A673 (cell line): Measurements from ENCODE around the gene TOMM34. TPM values are rescaled to one million over a fixed set of nuclear protein-coding genes. Genes with fewer than 3 reads are reported as not detected.
A peak's percentile ranks its signal among the peaks of the same experiment; 100 is the strongest.

Source experiments
- BruUV-seq: library from RNA; stranded (reverse); fragments of 400-500 nt; replicated peaks from 2 replicates; lab custom pipeline; 2021; lab: Mats Ljungman, UMichigan
- CTCF ChIA-PET: fragments of 300-600 bp; sonication (Branson Sonifier 250); formaldehyde crosslinking; loops from one replicate; lab custom pipeline; 2022; ENCODE audit warnings: antibody characterized with exemption; lab: Charles Lee
- POLR2A ChIA-PET: fragments of 300-600 bp; sonication (Branson Sonifier 250); formaldehyde crosslinking; loops from one replicate; lab custom pipeline; 2022; ENCODE audit warnings: antibody characterized with exemption; ENCODE audit not compliant: low non-redundant PET; lab: Charles Lee
- DNase-seq: peaks from one replicate; pipeline ENCODE4 v3.0.0-alpha.2; 2015; ENCODE audit warnings: low spot score
- H3K27ac ChIP-seq: fragments of 200-600 bp; sonication (generic); 2 replicates; pipeline ENCODE4 v1.5.1; 2016; ENCODE audit warnings: mixed run types, low read depth, mild to moderate bottlenecking, mixed read lengths, antibody characterized with exemption, low read length; ENCODE audit not compliant: poor library complexity, severe bottlenecking
- H3K27me3 ChIP-seq: fragments of 200-600 bp; sonication (generic); replicated peaks from 2 replicates; pipeline ENCODE4 v1.6.1; 2017; ENCODE audit warnings: mixed run types, low read depth, mild to moderate bottlenecking, mixed read lengths, antibody characterized with exemption, low read length; ENCODE audit not compliant: insufficient read depth, poor library complexity
- H3K36me3 ChIP-seq: fragments of 200-600 bp; sonication (generic); 2 replicates; pipeline ENCODE4 v1.6.1; 2016; ENCODE audit warnings: mixed run types, mild to moderate bottlenecking, mixed read lengths, antibody characterized with exemption, low read length; ENCODE audit not compliant: insufficient read depth, poor library complexity, severe bottlenecking
- H3K4me1 ChIP-seq: fragments of 200-600 bp; sonication (generic); 2 replicates; pipeline ENCODE4 v1.6.1; 2017; ENCODE audit warnings: mixed run types, mild to moderate bottlenecking, mixed read lengths, antibody characterized with exemption, low read length; ENCODE audit not compliant: insufficient read depth, poor library complexity, severe bottlenecking
- H3K4me3 ChIP-seq: fragments of 200-600 bp; sonication (generic); 2 replicates; pipeline ENCODE4 v1.5.1; 2016; ENCODE audit warnings: low read depth, mixed run types, mild to moderate bottlenecking, mixed read lengths, low read length; ENCODE audit not compliant: poor library complexity, severe bottlenecking
- H3K9me3 ChIP-seq: fragments of 200-600 bp; sonication (generic); 2 replicates; pipeline ENCODE4 v1.6.1; 2016; ENCODE audit warnings: mixed run types, low read depth, mild to moderate bottlenecking, mixed read lengths, antibody characterized with exemption, low read length; ENCODE audit not compliant: poor library complexity, severe bottlenecking
- EZH2 ChIP-seq: fragments of 200-600 bp; sonication (generic); IDR thresholded peaks from 2 replicates; pipeline ENCODE4 v1.6.1; 2017; ENCODE audit warnings: borderline replicate concordance, low read depth, mild to moderate bottlenecking, mixed read lengths, antibody characterized with exemption, low read length; ENCODE audit not compliant: poor library complexity, severe bottlenecking
- intact Hi-C: fragments of 100-400 bp; cut with micrococcal nuclease; formaldehyde crosslinking; loops from one replicate; pipeline ENCODE4 v1.10.0; 2022; ENCODE audit not compliant: unreplicated experiment
- total RNA-seq: library from RNA; stranded (reverse); gene quantifications from 2 replicates; pipeline ENCODE4 v1.2.3, GENCODE V29; 2021
- TF ChIP-seq, protein P1 (sequence below): fragments of 300-800, 200-600 bp; sonication (generic); conservative IDR thresholded peaks from 2 replicates; pipeline ENCODE4 v1.5.1; 2017; ENCODE audit warnings: low read depth, mild to moderate bottlenecking, antibody characterized with exemption, low read length, moderate library complexity, mixed read lengths

Gene TOMM34
- total RNA-seq, 1 experiment from 2014 or later, result 53.5 TPM

DNA sequence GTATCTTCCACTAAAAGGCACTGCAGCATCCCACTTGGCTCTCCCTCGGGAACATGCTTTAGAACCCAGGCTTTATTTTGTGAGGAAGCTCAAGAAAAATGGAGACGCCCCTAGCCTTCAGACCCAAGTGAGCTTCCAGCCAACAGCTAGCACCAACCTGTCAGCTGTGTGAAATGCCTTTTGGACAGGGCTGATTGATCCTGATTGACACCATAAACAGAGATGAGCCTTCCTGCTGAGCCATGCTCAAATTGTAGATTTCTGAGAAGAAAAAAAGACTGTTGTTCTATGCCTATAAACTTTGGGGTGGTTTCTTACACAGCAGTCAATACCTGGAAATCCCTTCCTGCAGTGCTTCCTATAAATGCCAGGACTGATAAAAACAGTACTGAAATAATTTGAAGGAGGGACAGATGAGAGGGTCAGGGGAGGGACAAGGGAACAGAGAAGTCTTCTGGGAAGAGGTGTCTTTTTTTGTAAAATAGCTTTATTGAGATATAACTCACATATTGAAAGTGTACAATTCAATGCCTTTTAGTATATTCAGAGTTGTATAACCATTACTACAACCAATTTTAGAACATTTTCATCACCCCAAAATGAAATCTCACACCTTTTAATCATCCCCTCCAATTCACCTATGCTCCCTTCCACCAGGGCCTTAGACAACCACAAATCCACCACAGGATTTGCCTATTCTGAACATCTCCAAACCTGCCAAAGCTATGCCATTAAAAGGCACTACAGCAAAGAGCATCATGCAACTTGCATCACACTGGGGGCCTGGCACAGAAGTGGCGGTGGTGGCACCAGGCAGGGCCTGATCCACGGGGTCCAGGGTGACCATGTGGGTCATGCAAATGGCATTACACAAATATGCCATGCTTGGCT lies 3.4 kb upstream of the TOMM34 start:
- Histone ChIP-seq H3K9me3 (no peaks in the 10 kb centered on the region), H3K27me3 (no peaks in the 10 kb centered on the region), H3K4me3 (no peak overlapping the region), H3K36me3 (no peaks in the 10 kb centered on the region), H3K27ac (no peak overlapping the region), H3K4me1 (peaks cover 29% of the 10 kb centered on the region)
- intact Hi-C loops, result no loop called here
- DNase-seq, result no peak
- TF ChIP-seq EZH2, result no peak
- ChIA-PET POLR2A (no interaction called here), CTCF (interaction anchor here (0.5 kb wide), 1 partner anchor 49 kb away, joined by 4 read pairs; no protein-coding TSS in a partner anchor)
- no TSS peak for BruUV-seq

GRCh38 chr20:44962483-44962882 lies 2.3 kb upstream of the TOMM34 start:
- no peak for DNase-seq
- Histone ChIP-seq H3K27ac (no peak overlapping the region), H3K27me3 (no peaks in the 10 kb centered on the region), H3K4me3 (no peak overlapping the region), H3K4me1 (peaks cover 31% of the 10 kb centered on the region), H3K9me3 (no peaks in the 10 kb centered on the region), H3K36me3 (no peaks in the 10 kb centered on the region)
- intact Hi-C loops, result no loop called here
- CTCF ChIA-PET, result no interaction called here
- BruUV-seq, result no TSS peak
- POLR2A ChIA-PET, result no interaction called here
- TF ChIP-seq, protein P1, sequence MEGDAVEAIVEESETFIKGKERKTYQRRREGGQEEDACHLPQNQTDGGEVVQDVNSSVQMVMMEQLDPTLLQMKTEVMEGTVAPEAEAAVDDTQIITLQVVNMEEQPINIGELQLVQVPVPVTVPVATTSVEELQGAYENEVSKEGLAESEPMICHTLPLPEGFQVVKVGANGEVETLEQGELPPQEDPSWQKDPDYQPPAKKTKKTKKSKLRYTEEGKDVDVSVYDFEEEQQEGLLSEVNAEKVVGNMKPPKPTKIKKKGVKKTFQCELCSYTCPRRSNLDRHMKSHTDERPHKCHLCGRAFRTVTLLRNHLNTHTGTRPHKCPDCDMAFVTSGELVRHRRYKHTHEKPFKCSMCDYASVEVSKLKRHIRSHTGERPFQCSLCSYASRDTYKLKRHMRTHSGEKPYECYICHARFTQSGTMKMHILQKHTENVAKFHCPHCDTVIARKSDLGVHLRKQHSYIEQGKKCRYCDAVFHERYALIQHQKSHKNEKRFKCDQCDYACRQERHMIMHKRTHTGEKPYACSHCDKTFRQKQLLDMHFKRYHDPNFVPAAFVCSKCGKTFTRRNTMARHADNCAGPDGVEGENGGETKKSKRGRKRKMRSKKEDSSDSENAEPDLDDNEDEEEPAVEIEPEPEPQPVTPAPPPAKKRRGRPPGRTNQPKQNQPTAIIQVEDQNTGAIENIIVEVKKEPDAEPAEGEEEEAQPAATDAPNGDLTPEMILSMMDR, result no peak
- no peak for TF ChIP-seq EZH2

GRCh38 chr20:44961870-44962267 lies 1.7 kb upstream of the TOMM34 start:
- no TSS peak for BruUV-seq
- Histone ChIP-seq H3K36me3 (no peaks in the 10 kb centered on the region), H3K4me1 (peaks cover 26% of the 10 kb centered on the region), H3K9me3 (no peaks in the 10 kb centered on the region), H3K4me3 (no peak overlapping the region), H3K27ac (no peak overlapping the region), H3K27me3 (no peaks in the 10 kb centered on the region)
- intact Hi-C loops, result no loop called here
- ChIA-PET POLR2A (no interaction called here), CTCF (no interaction called here)
- peak; percentile 61 for DNase-seq
- TF ChIP-seq, protein P1, result no peak
- TF ChIP-seq EZH2, result no peak
